Neuronal stem cell (in vitro differentiated cells): ENCODE measurements around the gene PTPN14.

Experiments
- DNase-seq: peaks from one replicate; pipeline ENCODE4 v3.0.0-alpha.2; 2013; ENCODE audit warnings: low spot score
- H2AFZ ChIP-seq: one replicate; pipeline ENCODE4 v1.6.1; 2013; ENCODE audit warnings: mild to moderate bottlenecking, low read length, inconsistent platforms
- H2AK5ac ChIP-seq: 2 replicates; pipeline ENCODE4 v1.6.1; 2013; ENCODE audit warnings: low read depth, mild to moderate bottlenecking, inconsistent platforms, low read length, moderate library complexity, mixed read lengths
- H2BK120ac ChIP-seq: 2 replicates; pipeline ENCODE4 v1.6.1; 2013; ENCODE audit warnings: low read depth, mild to moderate bottlenecking, inconsistent platforms, low read length, moderate library complexity, mixed read lengths
- H2BK12ac ChIP-seq: one replicate; pipeline ENCODE4 v1.6.1; 2013; ENCODE audit warnings: low read length, inconsistent platforms
- H2BK15ac ChIP-seq: 2 replicates; pipeline ENCODE4 v1.6.1; 2013; ENCODE audit warnings: mild to moderate bottlenecking, low read length, inconsistent platforms, mixed read lengths
- H2BK5ac ChIP-seq: one replicate; pipeline ENCODE4 v1.6.1; 2013; ENCODE audit warnings: inconsistent platforms, mild to moderate bottlenecking, low read length, moderate library complexity
- H3K14ac ChIP-seq: one replicate; pipeline ENCODE4 v1.6.1; 2013; ENCODE audit warnings: low read length, inconsistent platforms
- H3K18ac ChIP-seq: 2 replicates; pipeline ENCODE4 v1.6.1; 2013; ENCODE audit warnings: low read length, inconsistent platforms
- H3K23ac ChIP-seq: 2 replicates; pipeline ENCODE4 v1.6.1; 2013; ENCODE audit warnings: low read depth, mild to moderate bottlenecking, mixed read lengths, low read length, inconsistent platforms; ENCODE audit not compliant: poor library complexity
- H3K27ac ChIP-seq: replicated peaks from 3 replicates; pipeline ENCODE4 v1.5.1; 2013; ENCODE audit warnings: low read length, inconsistent platforms
- H3K27me3 ChIP-seq, 3 experiments: 2 replicates each; pipeline ENCODE4 v1.6.1; 2013; ENCODE audit warnings: low read length in 3 of 3, mild to moderate bottlenecking in 2 of 3, inconsistent platforms in 1 of 3, low read depth in 1 of 3, mixed read lengths in 1 of 3, moderate library complexity in 1 of 3; ENCODE audit not compliant: control insufficient read depth in 3 of 3, insufficient read depth in 3 of 3
- H3K36me3 ChIP-seq, 2 donors: replicated peaks in 1 of 2; 2 replicates each; pipeline ENCODE4 v1.6.1; 2013; ENCODE audit warnings: low read length in 2 of 2; ENCODE audit not compliant: control insufficient read depth in 2 of 2, insufficient read depth in 2 of 2
- H3K4ac ChIP-seq: 2 replicates; pipeline ENCODE4 v1.6.1; 2013; ENCODE audit warnings: inconsistent platforms, mild to moderate bottlenecking, low read length, moderate library complexity
- H3K4me1 ChIP-seq, 2 donors: 1 replicate in 1 of 2; 2 replicates in 1 of 2; pipeline ENCODE4 v1.6.1; 2013; ENCODE audit warnings: low read length in 2 of 2, low read depth in 1 of 2; ENCODE audit not compliant: control insufficient read depth in 2 of 2, insufficient read depth in 1 of 2
- H3K4me2 ChIP-seq: one replicate; pipeline ENCODE4 v1.6.1; 2013; ENCODE audit warnings: mild to moderate bottlenecking, low read length, inconsistent platforms; ENCODE audit not compliant: insufficient read depth, poor library complexity, severe bottlenecking
- H3K4me3 ChIP-seq, 2 donors: 2 replicates each; pipeline ENCODE4 v1.5.1; 2013; ENCODE audit warnings: low read length in 2 of 2, mild to moderate bottlenecking in 2 of 2, inconsistent platforms in 1 of 2, moderate library complexity in 1 of 2
- H3K79me1 ChIP-seq: one replicate; pipeline ENCODE4 v1.6.1; 2013; ENCODE audit warnings: low read depth, mild to moderate bottlenecking, inconsistent platforms, low read length, moderate library complexity
- H3K9ac ChIP-seq: one replicate; pipeline ENCODE4 v1.6.1; 2013; ENCODE audit warnings: mild to moderate bottlenecking, low read depth, low read length, inconsistent platforms; ENCODE audit not compliant: poor library complexity
- H3K9me3 ChIP-seq, 2 donors: replicated peaks in 1 of 2; 2 replicates each; pipeline versions ENCODE3 to v1.6.1; 2013; ENCODE audit warnings: low read length in 2 of 2, mild to moderate bottlenecking in 2 of 2, inconsistent platforms in 1 of 2, low read depth in 1 of 2, mixed read lengths in 1 of 2, moderate library complexity in 1 of 2; ENCODE audit not compliant: control insufficient read depth in 2 of 2, insufficient read depth in 1 of 2
- H4K8ac ChIP-seq: one replicate; pipeline ENCODE4 v1.6.1; 2013; ENCODE audit warnings: low read depth, mild to moderate bottlenecking, inconsistent platforms, low read length, moderate library complexity
- H4K91ac ChIP-seq: one replicate; pipeline ENCODE4 v1.6.1; 2013; ENCODE audit warnings: low read length, low read depth, mild to moderate bottlenecking, inconsistent platforms; ENCODE audit not compliant: poor library complexity
- WGBS, 2 donors: extraction: QIAGEN DNeasy Blood & Tissue Kit; methylation state at CpG; one replicate each; pipeline ENCODE4 v1.1.7; 2013; ENCODE audit warnings: missing lambda C conversion rate in 2 of 2, mixed read lengths in 1 of 2; ENCODE audit not compliant: insufficient read length in 2 of 2, insufficient replicate concordance in 1 of 2; ENCODE audit errors: extremely low coverage in 2 of 2; 5-methylcytosine and 5-hydroxymethylcytosine counted together

PTPN14 gene

DNA sequence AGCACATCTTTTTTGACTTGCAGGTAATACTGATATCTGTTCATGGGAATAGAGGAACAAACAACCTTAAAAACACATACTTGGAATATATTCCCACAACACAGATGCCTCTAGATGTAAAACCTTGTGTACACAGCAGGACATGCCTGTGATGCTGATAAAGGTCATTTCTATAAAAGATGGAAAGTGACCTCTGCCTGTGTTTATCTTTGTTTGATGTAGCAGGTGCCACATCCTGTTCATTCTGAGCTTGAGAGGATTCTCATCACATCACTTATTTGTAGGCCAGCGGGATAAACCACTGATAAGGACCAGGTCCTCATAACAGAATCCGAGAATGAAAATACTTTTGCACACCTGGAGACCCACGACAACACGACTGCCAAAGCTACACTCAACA is 136.7 kb downstream of the PTPN14 start:
- Histone ChIP-seq H3K4me2 (no peak overlapping the region), H3K23ac (no peak overlapping the region), H2AFZ (no peak overlapping the region), H3K4me1 (peaks cover 0 to 11% of the 10 kb centered on the region in 2 donors), H3K27me3 (no peaks in the 10 kb centered on the region), H2BK12ac (no peak overlapping the region), H3K36me3 (peaks cover 0 to 13% of the 10 kb centered on the region in 2 donors), H2BK5ac (no peak overlapping the region), H3K18ac (no peak overlapping the region), H2BK15ac (no peak overlapping the region), H3K27ac (no peak overlapping the region), H3K9me3 (peaks cover 0 to 8% of the 10 kb centered on the region in 2 donors), H4K91ac (no peak overlapping the region), H2AK5ac (no peak overlapping the region), H3K79me1 (no peaks in the 10 kb centered on the region), H2BK120ac (no peak overlapping the region), H4K8ac (no peak overlapping the region), H3K4ac (no peak overlapping the region), H3K4me3 (no peak overlapping the region), H3K14ac (no peak overlapping the region), H3K9ac (no peak overlapping the region)
- no peak for DNase-seq
- no CpG with 5 or more reads among the region's 4 CpGs for WGBS, 2 donors

DNA sequence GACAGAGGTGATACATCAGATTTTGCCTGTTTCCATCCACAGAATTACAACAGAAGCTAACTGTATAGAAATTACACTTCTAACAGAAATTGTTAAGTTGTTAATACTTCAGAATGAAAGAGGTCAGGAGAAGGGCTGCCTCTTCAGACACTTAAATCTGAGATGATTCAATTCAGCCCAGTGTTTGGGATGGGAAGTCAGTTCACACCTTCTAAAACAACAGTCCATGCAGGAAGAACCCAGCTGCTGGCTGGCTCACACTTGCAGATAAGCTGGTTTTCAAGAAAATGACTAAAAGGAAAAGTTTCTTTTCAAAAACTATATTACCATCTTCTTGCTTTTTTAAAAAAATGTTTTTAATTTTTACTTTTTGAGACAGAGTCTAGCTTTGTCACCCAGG is 138.1 kb downstream of the PTPN14 start:
- no peak overlapping the region for H2BK5ac ChIP-seq
- H2BK15ac ChIP-seq, result no peak overlapping the region
- no peak for DNase-seq
- H2AK5ac ChIP-seq, result no peak overlapping the region
- H3K36me3 ChIP-seq, result peaks cover 0 to 13% of the 10 kb centered on the region in 2 donors
- no peak overlapping the region for H2BK120ac ChIP-seq
- H3K18ac ChIP-seq, result no peak overlapping the region
- no peaks in the 10 kb centered on the region for H3K79me1 ChIP-seq
- no peak overlapping the region for H3K27ac ChIP-seq
- no peak overlapping the region for H2AFZ ChIP-seq
- no peaks in the 10 kb centered on the region for H3K27me3 ChIP-seq
- H3K9me3 ChIP-seq, result peaks cover 0 to 8% of the 10 kb centered on the region in 2 donors
- H3K23ac ChIP-seq, result no peak overlapping the region
- H3K9ac ChIP-seq, result no peak overlapping the region
- no peak overlapping the region for H3K14ac ChIP-seq
- H4K91ac ChIP-seq, result no peak overlapping the region
- H3K4ac ChIP-seq, result no peak overlapping the region
- peaks cover 0 to 9% of the 10 kb centered on the region in 2 donors for H3K4me1 ChIP-seq
- no peak overlapping the region for H3K4me2 ChIP-seq
- no peak overlapping the region for H3K4me3 ChIP-seq
- no peak overlapping the region for H2BK12ac ChIP-seq
- H4K8ac ChIP-seq, result no peak overlapping the region

DNA sequence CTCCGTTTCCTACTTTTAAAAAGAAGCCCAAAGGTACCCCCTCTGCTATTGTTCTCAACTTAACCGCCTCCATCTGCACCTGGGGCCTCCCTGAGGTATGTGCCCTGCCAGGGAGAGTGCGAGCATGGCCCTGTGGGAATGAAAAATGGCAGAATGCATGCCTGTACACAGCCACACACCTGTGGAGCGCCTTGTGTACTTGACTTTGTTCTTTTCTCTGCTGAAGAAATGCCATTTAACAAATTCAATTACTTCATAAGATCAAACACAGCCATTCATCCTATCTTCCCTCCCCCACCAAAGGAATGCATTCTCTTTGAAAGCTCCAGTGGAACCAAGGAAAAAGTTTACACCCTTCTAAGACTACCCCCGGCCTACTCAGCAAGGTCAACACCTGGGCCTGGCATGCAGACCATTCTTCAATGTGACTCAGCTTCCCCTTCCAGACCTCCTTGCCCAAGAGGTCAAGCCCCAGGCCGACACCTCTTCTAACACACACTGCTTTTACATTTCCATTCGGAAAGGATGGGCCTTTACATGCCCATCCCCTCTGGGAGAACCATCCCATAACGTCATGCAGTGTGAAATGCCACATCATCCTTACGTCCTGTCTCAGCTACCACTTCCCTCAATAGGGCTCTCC is 146.7 kb downstream of the PTPN14 start:
- Histone ChIP-seq H4K8ac (no peak overlapping the region), H3K23ac (peak overlapping the region; percentile 80), H2AK5ac (no peak overlapping the region), H3K14ac (no peak overlapping the region), H3K4me1 (peaks cover 8 to 12% of the 10 kb centered on the region in 2 donors), H3K9ac (no peak overlapping the region), H2BK120ac (no peak overlapping the region), H2BK12ac (no peak overlapping the region), H3K36me3 (peaks cover 2 to 25% of the 10 kb centered on the region in 2 donors), H2AFZ (no peak overlapping the region), H3K27me3 (no peaks in the 10 kb centered on the region), H4K91ac (no peak overlapping the region), H3K4me3 (no peak overlapping the region), H3K27ac (no peak overlapping the region), H2BK5ac (no peak overlapping the region), H3K9me3 (no peaks in the 10 kb centered on the region), H3K4me2 (no peak overlapping the region), H3K18ac (peak overlapping the region; percentile 24), H3K79me1 (no peaks in the 10 kb centered on the region), H3K4ac (no peak overlapping the region), H2BK15ac (no peak overlapping the region)
- no CpG with 5 or more reads among the region's 9 CpGs for WGBS, 2 donors
- no peak for DNase-seq

DNA sequence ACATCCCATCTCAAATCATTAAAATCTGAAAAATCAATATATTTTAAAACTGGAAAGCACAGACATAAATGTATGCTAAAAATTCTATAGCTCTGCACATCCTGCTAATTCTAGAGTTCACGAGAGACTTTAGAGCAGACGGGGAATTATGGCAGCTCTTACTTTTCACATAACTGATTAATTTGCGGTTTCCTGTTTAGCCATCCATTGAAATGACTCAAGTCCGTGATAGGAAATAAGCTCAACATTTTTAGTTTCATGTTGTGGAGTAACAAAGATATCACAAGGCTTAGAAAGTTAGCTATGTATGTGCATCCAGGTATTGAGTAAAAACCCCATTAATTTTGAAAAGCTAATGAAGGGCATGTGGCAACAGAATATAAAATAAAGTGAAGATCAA is 147.2 kb downstream of the PTPN14 start:
- H2BK15ac ChIP-seq, result no peak overlapping the region
- H3K4ac ChIP-seq, result no peak overlapping the region
- no CpG with 5 or more reads among the region's 4 CpGs for WGBS, 2 donors
- no peak overlapping the region for H3K4me2 ChIP-seq
- H3K4me3 ChIP-seq, result no peak overlapping the region
- no peak overlapping the region for H2AFZ ChIP-seq
- peaks cover 2 to 25% of the 10 kb centered on the region in 2 donors for H3K36me3 ChIP-seq
- H3K23ac ChIP-seq, result no peak overlapping the region
- no peak overlapping the region for H3K9ac ChIP-seq
- no peak overlapping the region for H3K27ac ChIP-seq
- H3K18ac ChIP-seq, result no peak overlapping the region
- no peak for DNase-seq
- H3K27me3 ChIP-seq, result no peaks in the 10 kb centered on the region
- H3K4me1 ChIP-seq, result peaks cover 8 to 12% of the 10 kb centered on the region in 2 donors
- H2BK120ac ChIP-seq, result no peak overlapping the region
- no peak overlapping the region for H4K91ac ChIP-seq
- H3K14ac ChIP-seq, result no peak overlapping the region
- no peak overlapping the region for H2BK12ac ChIP-seq
- no peak overlapping the region for H4K8ac ChIP-seq
- H3K9me3 ChIP-seq, result no peaks in the 10 kb centered on the region
- H3K79me1 ChIP-seq, result no peaks in the 10 kb centered on the region
- H2AK5ac ChIP-seq, result no peak overlapping the region
- no peak overlapping the region for H2BK5ac ChIP-seq
